ENCODE data around the gene GUCA1A. TPM values are rescaled to one million over a fixed set of nuclear protein-coding genes. Genes with fewer than 3 reads are reported as not detected.

GUCA1A gene
- polyA plus RNA-seq, 1 experiment = 1.5 TPM

- H3K9me3 ChIP-seq (ENCODE audit: control insufficient read depth, insufficient read depth, low read length) = no peaks in the 10 kb centered on the region
- no peak for DNase-seq (ENCODE audit: low read depth, low spot score)
- TF ChIP-seq CTCF (IDR thresholded peaks at IDR 0.05; ENCODE audit: low read depth, low read length) = no peak
- POLR2A ChIA-PET = no interaction called here
- CTCF ChIA-PET = interaction anchor here (0.7 to 1.5 kb wide), 2 partner anchors 42 to 104 kb away, joined by 8 to 10 read pairs; no protein-coding TSS in a partner anchor
- H3K27ac ChIP-seq (ENCODE audit: low read depth, low read length) = no peak overlapping the region
- H3K27me3 ChIP-seq (ENCODE audit: control insufficient read depth, insufficient read depth, low read length) = peaks cover 3% of the 10 kb centered on the region
- no peak overlapping the region for H3K4me3 ChIP-seq (ENCODE audit: low read depth, low read length)
These were observed 1.2 kb upstream of the GUCA1A start for GRCh38 chr6:42171813-42172581.

GRCh38 chr6:42175860-42176259, 2.7 kb downstream of the GUCA1A start:
- no peak for DNase-seq (ENCODE audit: low read depth, low spot score)
- CTCF ChIA-PET = interaction anchor here (1.0 kb wide), 1 partner anchor 8 kb away, joined by 3 read pairs; no protein-coding TSS in a partner anchor

GRCh38 chr6:42176981-42177380, 3.8 kb downstream of the GUCA1A start:
- H3K4me3 ChIP-seq (ENCODE audit: low read depth, low read length) = no peak overlapping the region
- POLR2A ChIA-PET = no interaction called here
- no peak overlapping the region for H3K27ac ChIP-seq (ENCODE audit: low read depth, low read length)
- no peak for DNase-seq (ENCODE audit: low read depth, low spot score)
- TF ChIP-seq CTCF (IDR thresholded peaks at IDR 0.05; ENCODE audit: low read depth, low read length) = no peak
- H3K9me3 ChIP-seq (ENCODE audit: control insufficient read depth, insufficient read depth, low read length) = no peaks in the 10 kb centered on the region; the same call in 1 of the 2 replicates
- CTCF ChIA-PET = no interaction called here
- H3K27me3 ChIP-seq (ENCODE audit: control insufficient read depth, insufficient read depth, low read length) = peaks cover 3% of the 10 kb centered on the region

More at GRCh38 chr6:42175860-42176259, 2.7 kb downstream of the GUCA1A start:
- Histone ChIP-seq H3K9me3 (ENCODE audit: control insufficient read depth, insufficient read depth, low read length) (no peaks in the 10 kb centered on the region; the same call in 1 of the 2 replicates), H3K27ac (ENCODE audit: low read depth, low read length) (no peak overlapping the region), H3K27me3 (ENCODE audit: control insufficient read depth, insufficient read depth, low read length) (peaks cover 3% of the 10 kb centered on the region), H3K4me3 (ENCODE audit: low read depth, low read length) (no peak overlapping the region)
- peak; percentile 34 for TF ChIP-seq CTCF (IDR thresholded peaks at IDR 0.05; ENCODE audit: low read depth, low read length)
- POLR2A ChIA-PET = no interaction called here

- Histone ChIP-seq H3K4me3 (ENCODE audit: low read depth, low read length) (peak overlapping the region; percentile 27), H3K27me3 (ENCODE audit: control insufficient read depth, insufficient read depth, low read length) (peaks cover 3% of the 10 kb centered on the region), H3K27ac (ENCODE audit: low read depth, low read length) (no peak overlapping the region), H3K9me3 (ENCODE audit: control insufficient read depth, insufficient read depth, low read length) (no peaks in the 10 kb centered on the region; the same call in 1 of the 2 replicates)
- CTCF ChIA-PET = interaction anchor here (0.7 kb wide), 2 partner anchors 9 to 370 kb away, joined by 3 to 5 read pairs; no protein-coding TSS in a partner anchor
- TF ChIP-seq CTCF (IDR thresholded peaks at IDR 0.05; ENCODE audit: low read depth, low read length) = no peak
- POLR2A ChIA-PET = no interaction called here
- DNase-seq (ENCODE audit: low read depth, low spot score) = no peak
These were observed 4.6 kb downstream of the GUCA1A start for GRCh38 chr6:42177514-42178364.

Measured in AG04450 (cell line).